ENCODE measurements around the gene CEP126.

The CEP126 gene

DNA sequence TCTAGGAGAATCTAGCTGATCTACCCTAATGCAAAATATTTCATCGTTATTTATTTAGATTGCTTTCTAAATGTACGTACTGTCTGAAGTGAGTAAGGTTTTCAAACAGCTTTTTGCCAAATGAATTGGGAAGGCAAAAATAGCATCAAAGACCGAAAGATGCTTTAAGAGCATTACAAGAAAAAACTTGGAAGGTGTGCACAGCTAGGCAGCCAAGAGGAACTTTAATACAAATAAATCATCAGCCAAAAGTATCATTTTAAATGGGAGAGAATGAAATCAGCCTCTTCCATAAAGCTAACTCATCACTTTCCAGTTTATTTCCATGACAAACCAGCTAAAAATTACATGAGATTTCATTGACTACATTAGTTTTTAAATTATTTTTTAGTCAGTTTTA, 102.2 kb downstream of the CEP126 start:
- no peak overlapping the region for H3K27ac ChIP-seq (replicated peaks)
- no peak for TF ChIP-seq SPI1 (IDR thresholded peaks at IDR 0.05; ENCODE audit: borderline replicate concordance, low read depth)
- TF ChIP-seq, protein P1, sequence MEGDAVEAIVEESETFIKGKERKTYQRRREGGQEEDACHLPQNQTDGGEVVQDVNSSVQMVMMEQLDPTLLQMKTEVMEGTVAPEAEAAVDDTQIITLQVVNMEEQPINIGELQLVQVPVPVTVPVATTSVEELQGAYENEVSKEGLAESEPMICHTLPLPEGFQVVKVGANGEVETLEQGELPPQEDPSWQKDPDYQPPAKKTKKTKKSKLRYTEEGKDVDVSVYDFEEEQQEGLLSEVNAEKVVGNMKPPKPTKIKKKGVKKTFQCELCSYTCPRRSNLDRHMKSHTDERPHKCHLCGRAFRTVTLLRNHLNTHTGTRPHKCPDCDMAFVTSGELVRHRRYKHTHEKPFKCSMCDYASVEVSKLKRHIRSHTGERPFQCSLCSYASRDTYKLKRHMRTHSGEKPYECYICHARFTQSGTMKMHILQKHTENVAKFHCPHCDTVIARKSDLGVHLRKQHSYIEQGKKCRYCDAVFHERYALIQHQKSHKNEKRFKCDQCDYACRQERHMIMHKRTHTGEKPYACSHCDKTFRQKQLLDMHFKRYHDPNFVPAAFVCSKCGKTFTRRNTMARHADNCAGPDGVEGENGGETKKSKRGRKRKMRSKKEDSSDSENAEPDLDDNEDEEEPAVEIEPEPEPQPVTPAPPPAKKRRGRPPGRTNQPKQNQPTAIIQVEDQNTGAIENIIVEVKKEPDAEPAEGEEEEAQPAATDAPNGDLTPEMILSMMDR (IDR thresholded peaks at IDR 0.05; ENCODE audit: insufficient read depth, low read length), result no peak
- TF ChIP-seq POLR2AphosphoS5 (IDR thresholded peaks at IDR 0.05; ENCODE audit: low read depth), result no peak
- TF ChIP-seq, protein P2, sequence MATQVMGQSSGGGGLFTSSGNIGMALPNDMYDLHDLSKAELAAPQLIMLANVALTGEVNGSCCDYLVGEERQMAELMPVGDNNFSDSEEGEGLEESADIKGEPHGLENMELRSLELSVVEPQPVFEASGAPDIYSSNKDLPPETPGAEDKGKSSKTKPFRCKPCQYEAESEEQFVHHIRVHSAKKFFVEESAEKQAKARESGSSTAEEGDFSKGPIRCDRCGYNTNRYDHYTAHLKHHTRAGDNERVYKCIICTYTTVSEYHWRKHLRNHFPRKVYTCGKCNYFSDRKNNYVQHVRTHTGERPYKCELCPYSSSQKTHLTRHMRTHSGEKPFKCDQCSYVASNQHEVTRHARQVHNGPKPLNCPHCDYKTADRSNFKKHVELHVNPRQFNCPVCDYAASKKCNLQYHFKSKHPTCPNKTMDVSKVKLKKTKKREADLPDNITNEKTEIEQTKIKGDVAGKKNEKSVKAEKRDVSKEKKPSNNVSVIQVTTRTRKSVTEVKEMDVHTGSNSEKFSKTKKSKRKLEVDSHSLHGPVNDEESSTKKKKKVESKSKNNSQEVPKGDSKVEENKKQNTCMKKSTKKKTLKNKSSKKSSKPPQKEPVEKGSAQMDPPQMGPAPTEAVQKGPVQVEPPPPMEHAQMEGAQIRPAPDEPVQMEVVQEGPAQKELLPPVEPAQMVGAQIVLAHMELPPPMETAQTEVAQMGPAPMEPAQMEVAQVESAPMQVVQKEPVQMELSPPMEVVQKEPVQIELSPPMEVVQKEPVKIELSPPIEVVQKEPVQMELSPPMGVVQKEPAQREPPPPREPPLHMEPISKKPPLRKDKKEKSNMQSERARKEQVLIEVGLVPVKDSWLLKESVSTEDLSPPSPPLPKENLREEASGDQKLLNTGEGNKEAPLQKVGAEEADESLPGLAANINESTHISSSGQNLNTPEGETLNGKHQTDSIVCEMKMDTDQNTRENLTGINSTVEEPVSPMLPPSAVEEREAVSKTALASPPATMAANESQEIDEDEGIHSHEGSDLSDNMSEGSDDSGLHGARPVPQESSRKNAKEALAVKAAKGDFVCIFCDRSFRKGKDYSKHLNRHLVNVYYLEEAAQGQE (IDR thresholded peaks at IDR 0.05; ENCODE audit: insufficient replicate concordance, low read depth), result no peak
- TF ChIP-seq GABPA (IDR thresholded peaks at IDR 0.05; ENCODE audit: low read depth), result no peak
- DNase-seq (ENCODE audit: low read depth in 1 of 2, low spot score in 1 of 2), result no peak
- no peaks in the 10 kb centered on the region for H3K27me3 ChIP-seq (ENCODE audit: insufficient read depth, poor library complexity, severe bottlenecking)
- H3K4me3 ChIP-seq (replicated peaks; ENCODE audit: insufficient read depth, low read length), result no peak overlapping the region

DNA sequence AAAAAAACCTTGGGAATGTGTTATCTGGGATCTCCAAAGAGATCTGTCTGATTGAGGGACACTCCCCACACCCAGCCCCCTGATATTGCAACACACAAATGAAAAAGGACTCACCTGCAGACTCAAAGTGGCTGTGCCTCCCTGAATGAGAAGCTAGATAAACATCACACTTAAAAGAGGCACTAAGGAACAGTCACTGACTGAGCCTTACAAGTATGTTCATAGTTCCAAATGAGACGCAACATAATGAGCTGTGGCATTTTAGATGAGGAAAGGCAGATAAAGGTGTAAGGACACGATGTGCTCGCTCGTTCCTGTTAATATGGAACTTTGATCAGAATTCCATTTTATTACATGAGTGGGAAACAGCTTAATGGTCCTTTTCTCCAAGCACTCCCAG, 111.4 kb downstream of the CEP126 start:
- DNase-seq (ENCODE audit: low read depth in 1 of 2, low spot score in 1 of 2), result no peak
- no peak overlapping the region for H3K4me3 ChIP-seq (replicated peaks; ENCODE audit: insufficient read depth, low read length)
- no peaks in the 10 kb centered on the region for H3K27me3 ChIP-seq (ENCODE audit: insufficient read depth, poor library complexity, severe bottlenecking)
- no peak overlapping the region for H3K27ac ChIP-seq (replicated peaks)
- TF ChIP-seq, protein P1 (IDR thresholded peaks at IDR 0.05; ENCODE audit: insufficient read depth, low read length), result no peak
- TF ChIP-seq, protein P2 (IDR thresholded peaks at IDR 0.05; ENCODE audit: insufficient replicate concordance, low read depth), result no peak
- TF ChIP-seq GABPA (IDR thresholded peaks at IDR 0.05; ENCODE audit: low read depth) (no peak), SPI1 (IDR thresholded peaks at IDR 0.05; ENCODE audit: borderline replicate concordance, low read depth) (no peak), POLR2AphosphoS5 (IDR thresholded peaks at IDR 0.05; ENCODE audit: low read depth) (no peak)

DNA sequence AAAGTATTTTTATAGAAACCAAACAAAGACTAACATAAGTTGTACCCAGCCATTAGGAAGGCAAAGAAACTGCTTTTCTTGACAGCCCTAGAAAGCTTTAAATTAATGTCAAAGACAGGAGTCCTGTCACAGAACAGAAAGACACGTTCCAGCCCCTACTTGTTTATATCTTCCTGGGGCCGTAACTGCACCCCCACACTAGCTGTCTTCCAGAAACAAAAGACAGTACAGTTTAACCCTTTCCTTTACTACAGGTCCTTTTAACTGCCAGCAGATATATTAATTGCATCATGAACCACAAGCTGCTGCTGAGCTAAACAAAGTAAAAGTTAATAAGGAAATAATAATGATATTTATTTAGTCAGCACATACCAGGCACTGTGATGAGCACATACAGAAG, 112.1 kb downstream of the CEP126 start:
- TF ChIP-seq SPI1 (IDR thresholded peaks at IDR 0.05; ENCODE audit: borderline replicate concordance, low read depth), result no peak
- TF ChIP-seq, protein P1 (IDR thresholded peaks at IDR 0.05; ENCODE audit: insufficient read depth, low read length), result no peak
- Histone ChIP-seq H3K27me3 (ENCODE audit: insufficient read depth, poor library complexity, severe bottlenecking) (no peaks in the 10 kb centered on the region), H3K4me3 (replicated peaks; ENCODE audit: insufficient read depth, low read length) (no peak overlapping the region), H3K27ac (replicated peaks) (no peak overlapping the region)
- DNase-seq (ENCODE audit: low read depth in 1 of 2, low spot score in 1 of 2), result no peak

DNA sequence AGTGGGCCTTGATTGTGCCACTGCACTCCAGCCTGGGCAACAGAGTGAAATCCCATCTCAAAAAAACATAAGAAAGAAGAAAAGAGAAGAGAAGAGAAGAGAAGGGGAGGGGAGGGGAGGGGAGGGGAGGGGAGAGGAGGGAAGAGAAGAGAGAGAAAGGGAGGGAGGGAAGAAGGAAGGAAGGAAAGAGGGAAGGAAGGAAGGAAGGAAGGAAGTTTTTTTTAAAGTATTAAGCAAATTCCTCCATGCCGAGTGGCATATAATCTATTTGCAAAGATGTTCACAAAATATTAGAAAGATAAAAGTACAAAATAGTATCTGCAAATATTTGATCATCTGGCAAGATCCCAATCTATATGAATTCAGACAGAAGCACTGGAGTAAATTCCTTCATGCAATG, 121.9 kb downstream of the CEP126 start:
- TF ChIP-seq GABPA (IDR thresholded peaks at IDR 0.05; ENCODE audit: low read depth), result no peak
- TF ChIP-seq, protein P1 (IDR thresholded peaks at IDR 0.05; ENCODE audit: insufficient read depth, low read length), result no peak
- TF ChIP-seq, protein P2 (IDR thresholded peaks at IDR 0.05; ENCODE audit: insufficient replicate concordance, low read depth), result no peak
- TF ChIP-seq SPI1 (IDR thresholded peaks at IDR 0.05; ENCODE audit: borderline replicate concordance, low read depth), result no peak
- no peak for TF ChIP-seq POLR2AphosphoS5 (IDR thresholded peaks at IDR 0.05; ENCODE audit: low read depth)
- no peak overlapping the region for H3K27ac ChIP-seq (replicated peaks)
- H3K27me3 ChIP-seq (ENCODE audit: insufficient read depth, poor library complexity, severe bottlenecking), result no peaks in the 10 kb centered on the region
- no peak for DNase-seq (ENCODE audit: low read depth in 1 of 2, low spot score in 1 of 2)
- no peak overlapping the region for H3K4me3 ChIP-seq (replicated peaks; ENCODE audit: insufficient read depth, low read length)

Measured in HL-60 (cell line).